ENCODE data around the gene RNF157.
"Not testable (repeated sequence)": the region's sequence is repeated elsewhere in the genome, so short reads cannot be mapped to it uniquely, and the experiment has no call there.

The RNF157 gene

DNA sequence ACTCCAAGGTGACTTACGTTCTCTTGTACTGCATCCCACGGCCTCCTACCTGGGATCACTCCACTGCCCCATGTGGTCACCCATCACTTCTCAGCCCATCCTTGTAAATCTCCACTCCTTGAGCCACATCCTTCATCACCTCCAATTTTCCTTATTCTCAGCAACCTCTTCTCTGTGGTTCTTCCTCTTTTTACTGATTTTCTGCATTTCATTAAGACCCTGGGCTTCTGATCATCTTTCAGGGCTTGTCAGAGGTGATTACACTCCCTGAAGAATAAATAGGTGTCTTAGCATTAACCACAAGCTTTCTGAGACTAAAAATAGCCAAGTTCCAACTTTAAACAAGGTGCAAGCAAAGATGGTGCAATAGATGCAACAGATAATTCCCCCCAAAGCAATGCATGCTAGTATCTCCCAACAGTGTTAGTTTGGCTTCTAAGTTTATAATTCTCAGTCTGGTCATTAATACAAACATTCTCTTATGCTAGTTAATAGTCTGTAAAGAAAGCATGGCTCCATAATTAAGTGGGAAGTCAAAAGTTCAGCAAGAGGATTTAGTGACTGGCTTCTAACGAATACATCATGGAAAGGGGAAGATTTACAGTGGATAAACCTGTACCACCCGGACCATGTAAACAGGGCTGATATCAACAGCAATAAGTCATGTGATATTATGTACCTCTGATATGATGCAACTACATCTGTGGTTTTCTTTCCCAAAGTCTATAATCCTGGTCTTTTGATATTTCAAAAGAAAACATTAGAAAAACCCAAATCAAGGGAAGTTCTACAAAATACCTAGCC is 51.9 kb downstream of the RNF157 start:
- DNase-seq, result no peak

DNA sequence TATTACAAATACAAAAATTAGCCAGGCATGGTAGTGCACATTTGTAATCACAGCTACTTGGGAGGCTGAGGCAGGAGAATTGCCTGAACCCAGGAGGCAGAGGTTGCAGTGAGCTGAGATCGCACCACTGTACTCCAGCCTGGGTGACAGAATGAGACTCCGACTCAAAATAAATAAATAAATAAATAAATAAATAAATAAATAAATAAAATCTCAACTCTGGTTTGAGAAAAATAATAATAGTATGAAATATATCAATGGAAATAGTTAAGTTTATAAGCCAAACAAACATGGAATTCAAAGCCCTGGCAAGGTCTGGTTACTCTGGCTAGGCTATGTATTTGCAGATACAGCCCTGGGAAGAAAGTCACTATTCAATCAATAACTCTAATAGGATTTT is 53.5 kb downstream of the RNF157 start:
- not testable (repeated sequence) for DNase-seq

DNA sequence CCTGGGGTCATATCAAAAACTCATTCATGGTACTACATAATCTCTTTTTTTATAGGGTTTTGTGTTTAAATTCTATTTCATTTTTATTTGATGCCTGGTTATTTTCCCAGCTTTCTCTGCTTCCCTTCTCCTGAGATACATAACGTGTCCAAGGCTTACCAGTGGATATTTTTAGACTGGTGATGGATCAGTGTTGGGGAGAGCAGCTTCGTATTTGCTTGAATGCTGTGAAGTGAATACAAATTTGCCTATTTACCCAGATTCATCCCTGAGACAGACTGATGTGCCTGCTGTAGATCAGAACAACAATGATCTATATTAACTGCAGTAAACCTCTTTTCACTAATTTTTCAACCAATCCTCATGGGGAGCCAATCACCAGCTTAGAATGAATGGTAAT is 56.0 kb downstream of the RNF157 start:
- DNase-seq, result no peak

DNA sequence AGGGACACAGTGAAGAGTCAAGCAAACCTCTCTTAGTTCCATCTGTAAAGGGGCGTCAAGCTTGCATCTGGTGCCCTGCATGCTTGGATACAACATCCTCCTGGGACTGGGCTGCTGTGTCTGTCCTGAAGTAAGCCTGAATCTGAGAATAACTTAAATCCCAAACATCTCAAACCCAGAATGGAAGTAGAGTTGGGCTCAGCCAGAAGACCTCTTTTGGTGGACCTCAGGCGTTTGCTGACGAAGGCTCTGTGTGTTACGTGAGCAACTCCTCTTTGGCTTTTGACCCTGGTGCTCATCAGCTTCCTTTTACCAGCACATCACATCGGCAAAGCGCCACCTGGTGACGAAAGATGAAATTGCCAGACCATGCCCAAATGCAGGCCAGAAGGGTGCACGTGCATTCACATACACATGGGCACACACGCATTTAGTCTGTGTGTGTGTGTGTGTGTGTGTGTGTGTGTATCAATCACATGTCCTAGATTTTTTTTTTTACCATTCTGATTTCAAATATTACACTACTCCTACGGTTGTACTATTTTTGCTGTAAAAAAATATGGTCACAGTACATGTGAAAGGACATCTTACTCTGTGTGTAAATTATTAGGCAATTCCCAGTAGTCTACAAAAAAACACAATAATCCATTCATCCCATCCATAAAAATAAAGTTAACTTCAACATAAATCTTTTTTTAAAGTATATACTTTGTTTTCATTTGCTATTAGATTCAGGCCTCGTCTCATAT is 58.1 kb downstream of the RNF157 start:
- DNase-seq, result peak; percentile 74

DNA sequence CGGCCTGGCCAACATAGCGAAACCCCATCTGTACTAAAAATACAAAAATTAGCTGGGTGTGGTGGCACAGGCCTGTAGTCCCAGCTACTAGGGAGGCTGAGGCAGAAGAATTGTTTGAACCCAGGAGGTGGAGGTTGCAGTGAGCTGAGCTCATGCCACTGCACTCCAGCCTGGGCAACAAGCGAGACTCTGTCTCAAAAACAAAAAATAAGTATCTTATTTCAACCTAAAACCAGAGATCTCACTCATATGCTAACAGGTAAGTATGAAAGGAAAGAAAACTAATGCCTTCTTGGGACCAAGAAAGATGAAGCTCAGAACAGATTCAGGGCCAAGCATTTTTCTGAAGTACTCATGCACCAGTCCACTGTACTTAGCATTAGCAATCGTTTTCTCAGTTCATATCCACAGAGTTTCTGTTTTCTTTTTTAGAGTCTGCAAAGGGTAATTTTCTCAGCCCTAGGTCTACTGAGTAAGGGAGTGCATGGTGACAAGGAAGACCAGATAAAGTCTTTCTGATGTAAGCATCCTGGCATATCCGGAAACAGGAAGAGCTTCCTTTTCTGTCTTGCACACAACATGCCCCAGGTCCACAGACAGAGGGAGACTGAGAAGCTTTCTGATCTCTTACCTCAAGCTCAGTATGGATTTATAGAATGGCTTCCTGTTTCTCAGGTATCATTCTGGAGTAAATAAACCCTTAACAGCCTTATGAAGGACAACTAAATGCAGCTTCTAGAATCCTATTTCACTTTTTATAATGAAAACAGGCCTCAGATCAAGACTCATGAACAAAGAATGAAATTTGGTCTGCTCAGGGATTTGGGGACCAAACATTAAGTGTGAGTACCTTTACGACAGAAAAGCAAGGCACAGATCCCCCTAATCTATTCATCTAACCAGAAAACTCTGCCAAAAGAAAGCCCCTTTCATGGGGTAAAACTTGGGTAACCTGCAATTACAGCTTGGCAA is 60.5 kb downstream of the RNF157 start:
- DNase-seq, result no peak

DNA sequence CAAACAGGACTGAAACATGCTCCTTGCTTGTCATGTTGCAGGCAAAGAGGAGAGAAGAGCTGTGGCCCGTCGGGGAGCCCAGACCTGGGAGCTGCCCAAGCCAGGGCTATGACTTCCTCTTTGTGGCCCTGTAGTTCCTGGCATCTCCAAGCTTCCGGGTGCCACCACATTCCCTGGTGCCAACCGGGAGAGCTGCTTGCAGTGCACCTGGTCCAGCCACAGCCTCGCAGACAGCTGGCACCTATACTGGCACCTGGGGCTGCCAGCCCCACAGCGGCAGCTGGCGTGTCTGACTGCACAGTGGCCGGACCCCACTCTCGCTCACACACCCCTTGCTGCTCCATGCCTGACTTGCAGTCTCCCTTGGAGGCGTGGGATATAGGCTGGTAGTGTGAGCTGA is 62.2 kb downstream of the RNF157 start:
- no peak for DNase-seq

DNA sequence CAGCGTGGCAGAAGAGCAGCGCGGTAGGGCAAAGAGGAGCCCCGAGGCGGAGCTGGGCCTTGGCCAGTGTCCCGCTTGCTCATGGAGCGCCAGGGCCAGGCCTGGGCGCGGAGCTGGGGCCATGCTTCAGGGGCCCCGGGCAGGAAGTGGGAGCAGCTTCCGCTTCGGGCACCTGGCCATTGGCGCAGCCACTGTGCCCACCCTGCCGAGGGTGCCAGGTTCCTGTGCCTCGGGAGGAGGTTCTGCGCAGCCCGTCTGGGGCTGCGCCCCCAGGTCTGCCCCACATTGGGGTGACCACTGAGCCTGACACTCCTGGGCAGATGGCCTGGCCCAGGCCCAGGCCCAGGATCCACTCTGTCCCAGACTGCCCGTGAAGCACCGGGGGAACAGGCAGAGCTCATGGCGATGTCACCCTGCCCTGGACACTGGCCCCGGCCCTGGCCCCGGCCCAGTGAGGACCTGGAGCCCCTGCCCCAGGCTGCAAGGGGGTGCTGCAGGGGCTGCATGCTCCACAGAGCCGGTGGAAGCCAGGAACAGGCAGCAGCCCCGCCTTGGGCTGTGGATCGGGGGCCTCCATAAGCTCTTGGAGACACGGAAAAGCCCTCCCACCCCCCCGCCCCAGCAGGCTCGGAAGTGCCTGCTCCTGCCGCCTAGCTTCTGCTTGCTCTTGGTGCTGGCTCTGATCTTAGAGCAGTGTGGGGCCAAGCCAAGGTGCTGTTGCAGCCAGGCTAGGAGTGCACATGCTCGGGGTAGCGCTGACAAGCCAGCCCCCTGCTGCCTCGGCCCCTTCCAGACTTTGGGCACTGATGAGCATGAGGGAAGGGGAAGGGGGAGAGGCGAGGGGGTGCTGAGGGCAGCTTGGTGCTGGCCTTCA is 63.4 kb downstream of the RNF157 start:
- DNase-seq, result no peak

DNA sequence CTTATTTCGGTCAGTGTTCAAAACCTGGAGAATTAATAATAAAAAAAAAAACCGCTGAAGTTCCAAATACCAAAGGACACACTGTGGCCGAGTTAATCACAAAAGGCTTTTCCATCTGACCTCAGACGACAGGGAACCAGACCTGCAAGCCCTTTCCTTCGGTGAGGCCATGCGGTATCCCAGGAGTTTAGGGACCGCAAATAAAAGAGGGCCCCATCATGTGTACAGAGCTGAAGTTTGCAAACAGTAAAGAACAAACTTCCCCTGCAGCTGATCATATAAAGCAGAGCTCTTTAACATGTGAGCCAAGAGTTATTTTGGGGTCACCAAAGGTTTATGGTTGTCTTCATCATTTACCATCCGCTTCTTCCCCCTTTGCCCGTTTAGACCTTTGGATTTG is 66.3 kb downstream of the RNF157 start:
- DNase-seq, result no peak

DNA sequence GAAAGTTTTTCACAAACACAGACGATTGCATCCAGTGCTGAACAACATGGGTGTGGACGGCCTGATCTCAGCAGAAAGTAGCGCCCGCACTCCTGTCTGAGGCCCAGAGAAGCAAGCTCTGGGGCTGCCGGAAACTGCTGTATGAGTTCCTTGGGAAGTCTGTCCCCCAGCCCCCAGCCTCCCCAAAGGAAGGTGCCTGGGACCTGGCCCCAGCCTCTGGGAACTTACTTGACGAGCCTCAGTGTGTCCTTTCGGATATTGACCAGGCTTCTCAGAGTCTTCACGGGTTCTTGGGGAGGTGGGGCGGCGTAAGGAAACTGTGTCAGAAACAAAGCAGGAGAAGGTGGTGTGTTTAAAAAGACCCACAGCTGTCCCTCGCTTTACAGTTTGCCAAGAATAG is 66.8 kb downstream of the RNF157 start:
- no peak for DNase-seq

DNA sequence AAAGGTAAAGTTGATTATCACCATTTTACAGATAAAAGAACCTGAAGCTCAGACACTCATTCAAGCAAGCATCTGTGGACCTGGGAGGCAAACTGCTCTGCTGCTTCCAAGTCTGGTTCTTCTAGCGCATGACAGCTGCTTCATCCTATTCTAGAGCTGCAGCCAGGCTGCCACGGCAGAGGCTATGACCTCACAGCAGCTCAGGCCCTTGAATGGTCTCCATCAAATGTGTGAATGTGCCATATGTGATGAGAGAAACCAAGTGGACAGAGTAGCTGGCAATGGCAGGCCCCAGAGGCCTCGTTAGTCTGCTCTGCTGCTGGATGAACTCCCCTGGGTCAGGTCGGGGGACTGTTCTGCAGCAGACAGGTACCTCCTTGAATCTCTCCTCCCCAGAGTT is 68.6 kb downstream of the RNF157 start:
- no peak for DNase-seq

DNA sequence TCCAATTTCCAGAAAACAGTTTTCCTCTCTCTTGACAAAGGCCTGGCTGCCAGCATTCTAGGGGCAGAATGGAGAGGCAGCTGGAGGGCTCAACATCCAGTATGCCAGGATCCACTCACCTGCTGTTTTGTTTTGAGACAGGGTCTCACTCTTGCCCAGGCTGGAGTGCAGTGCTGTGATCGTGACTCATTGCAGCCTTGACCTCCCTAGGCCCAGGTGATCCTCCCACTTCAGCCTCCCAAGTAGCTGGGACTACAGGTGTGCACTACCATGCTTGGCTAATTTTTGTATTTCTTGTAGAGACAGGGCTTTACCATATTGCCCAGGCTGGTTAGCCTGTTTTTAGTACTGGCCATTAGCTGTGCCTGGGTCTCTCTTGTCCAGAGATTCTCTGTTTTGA is 70.2 kb downstream of the RNF157 start:
- DNase-seq, result no peak

DNA sequence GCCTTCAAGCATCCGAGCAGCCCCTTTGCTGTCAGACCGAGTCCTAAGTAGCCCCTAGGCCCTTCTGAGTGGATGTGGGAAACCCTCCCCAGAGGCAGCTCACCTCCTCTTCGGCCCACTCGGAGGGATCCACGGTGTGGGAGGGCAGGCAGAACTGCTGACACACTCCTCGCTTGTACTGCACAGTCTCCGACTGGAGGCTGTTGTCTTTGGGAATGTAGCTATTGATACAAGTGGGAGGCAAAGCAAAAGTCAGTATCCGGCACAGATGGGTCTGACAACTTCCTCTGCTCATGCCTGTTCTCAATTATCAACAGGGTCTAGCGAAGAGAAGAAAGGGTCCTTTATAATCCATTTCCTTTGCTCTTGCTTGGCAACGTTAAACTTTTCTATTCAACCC is 73.4 kb downstream of the RNF157 start:
- no peak for DNase-seq

DNA sequence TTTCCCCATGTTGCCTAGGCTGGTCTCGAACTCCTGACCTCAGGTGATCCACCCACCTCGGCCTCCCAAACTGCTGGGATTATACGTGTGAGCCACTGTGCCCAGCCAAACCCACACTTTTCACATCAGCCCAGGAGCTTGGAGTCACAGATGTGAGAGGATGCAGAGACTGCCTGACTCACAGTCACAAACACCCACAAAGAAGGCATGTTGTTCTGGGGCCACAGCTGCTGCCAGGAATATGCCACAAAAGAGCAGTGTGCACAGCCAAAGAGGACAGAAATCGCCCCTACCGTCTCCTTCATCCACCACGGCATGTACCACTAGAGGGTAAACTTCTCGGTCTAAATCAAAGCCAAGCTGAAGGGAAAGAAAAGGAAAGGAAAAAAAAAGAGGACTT is 74.1 kb downstream of the RNF157 start:
- no peak for DNase-seq

DNA sequence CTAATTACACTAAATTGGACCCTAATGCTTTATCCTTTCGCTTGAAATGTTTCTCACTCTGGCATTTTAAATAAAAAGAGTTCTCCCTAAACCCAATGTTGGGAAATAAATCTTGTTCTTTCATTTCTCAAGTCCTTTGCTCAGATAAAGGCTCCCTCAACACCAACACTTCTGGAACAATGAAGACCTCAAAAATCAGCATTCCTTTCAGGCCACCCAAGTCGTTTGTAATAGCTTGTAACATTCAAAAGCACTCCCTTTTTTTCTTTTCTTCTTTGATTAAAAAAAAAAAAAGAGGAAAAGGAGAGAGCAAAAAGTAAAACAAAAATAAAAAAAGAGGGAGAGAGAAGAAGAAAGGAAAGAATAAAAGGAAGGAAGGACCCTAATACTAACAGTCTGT is 76.0 kb downstream of the RNF157 start:
- DNase-seq, result no peak

DNA sequence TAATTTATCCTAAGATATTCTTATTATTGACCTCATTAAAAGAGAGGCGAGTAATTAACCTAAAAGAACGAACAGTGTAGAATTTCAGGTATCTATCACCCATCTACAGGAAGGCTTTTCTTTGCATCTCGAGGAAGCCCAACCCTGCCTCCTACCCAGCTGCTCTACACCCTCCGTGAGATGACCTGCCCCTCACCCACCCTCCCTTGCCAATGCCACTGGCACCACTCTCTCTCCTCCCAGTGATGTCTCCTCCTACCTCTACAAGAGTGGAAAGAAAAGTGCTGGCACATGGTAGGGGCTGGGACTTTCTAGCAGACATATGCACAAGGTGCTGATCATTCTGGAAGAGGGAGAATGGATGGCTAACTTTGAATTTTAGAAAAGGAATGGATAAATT is 76.4 kb downstream of the RNF157 start:
- DNase-seq, result no peak

DNA sequence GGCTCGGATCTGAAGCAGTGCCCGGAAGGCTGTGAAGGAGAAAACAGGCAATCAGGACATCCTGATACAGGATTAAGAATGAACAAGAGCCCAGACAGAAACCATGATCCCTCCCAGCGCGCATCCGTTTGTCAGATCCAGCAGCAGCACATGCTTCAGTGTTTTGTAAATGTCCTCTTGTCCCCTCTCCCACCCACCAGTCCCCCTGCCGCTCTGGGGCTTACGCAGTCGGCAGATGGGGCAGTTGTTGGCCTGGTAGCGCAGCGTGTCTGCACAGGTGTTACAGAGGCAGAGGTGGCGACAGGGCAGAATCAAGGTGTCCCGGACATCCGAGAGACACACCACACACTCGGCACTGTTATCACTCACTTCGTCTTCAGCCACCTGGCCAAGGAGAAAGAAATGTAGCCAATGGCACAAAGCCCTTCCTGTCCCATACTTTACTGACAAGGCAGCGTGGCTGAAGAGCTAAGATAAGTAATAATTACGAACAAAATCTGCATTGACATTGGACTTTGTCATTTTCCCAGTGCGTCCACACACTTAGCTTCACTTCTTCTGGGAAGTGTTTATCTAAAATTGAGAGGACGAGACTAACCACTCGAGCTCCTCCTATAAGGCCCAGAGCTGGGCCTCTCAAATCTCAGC is 78.5 kb downstream of the RNF157 start:
- no peak for DNase-seq

DNA sequence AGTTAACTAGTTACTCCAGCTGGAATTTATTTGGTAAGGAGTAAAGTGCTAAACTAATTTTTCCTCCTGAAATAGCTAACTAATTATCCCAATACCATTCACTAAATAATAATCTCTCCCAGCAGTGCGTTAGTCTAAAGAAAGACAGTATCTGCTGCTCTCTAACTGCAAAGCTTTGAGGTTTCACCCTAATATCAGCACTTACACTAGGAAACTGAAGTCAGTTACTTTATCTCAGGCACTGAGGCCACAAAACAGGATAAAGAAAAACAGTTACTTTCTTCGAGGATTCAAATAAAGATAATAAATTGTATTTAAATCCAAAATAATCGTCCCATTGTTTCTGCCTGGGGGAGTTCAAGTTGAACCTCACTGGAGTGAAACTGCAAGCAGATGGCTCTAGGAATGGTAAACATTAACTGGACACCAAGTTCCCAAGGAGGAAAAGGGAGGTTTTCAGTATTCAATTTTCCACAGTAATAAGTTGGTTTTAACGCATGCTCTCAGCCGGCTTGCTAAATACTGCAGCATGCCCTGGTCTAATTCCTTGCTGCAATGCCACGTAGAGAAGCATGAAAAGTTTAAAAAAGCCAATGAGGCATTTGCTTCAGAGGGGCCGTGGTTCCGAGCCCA is 79.3 kb downstream of the RNF157 start:
- no peak for DNase-seq

DNA sequence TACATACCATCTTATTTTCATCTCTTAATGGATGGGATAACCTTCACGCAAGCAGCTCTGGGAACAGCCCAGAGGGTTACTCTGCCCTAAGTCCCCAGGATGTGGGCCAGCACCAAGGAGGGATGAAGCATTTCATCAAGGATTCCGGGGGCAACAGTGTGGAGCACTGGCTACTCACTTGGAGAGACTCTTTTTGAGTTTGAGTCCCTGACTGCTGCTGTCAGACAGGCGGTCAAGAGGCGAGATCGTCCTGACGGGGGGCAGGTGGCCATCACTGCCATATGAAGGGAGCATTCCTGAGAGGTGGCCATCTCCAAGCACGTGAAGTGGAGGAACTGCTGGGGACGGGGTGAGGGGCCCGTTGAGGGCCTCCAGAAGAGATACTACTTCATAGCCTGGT is 81.1 kb downstream of the RNF157 start:
- DNase-seq, result no peak

DNA sequence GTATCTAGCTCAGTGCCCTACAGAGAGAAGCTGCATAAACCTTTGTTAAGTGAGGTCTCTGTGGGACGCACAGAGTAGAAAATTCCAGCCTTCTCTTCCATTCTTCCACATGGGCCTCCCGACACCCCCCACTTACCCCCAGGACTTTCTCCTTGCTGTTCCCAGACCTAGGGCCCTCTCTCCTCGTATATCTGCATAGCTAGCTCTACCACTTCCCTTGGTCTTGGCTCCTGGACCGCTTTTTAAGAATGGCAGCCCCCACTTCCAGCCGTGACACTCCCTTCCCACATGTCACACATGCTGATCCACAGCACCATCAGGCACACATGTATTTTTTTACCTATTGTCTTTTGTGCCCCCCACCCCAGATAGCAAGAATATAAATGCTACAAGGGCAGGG is 82.5 kb downstream of the RNF157 start:
- DNase-seq, result no peak

DNA sequence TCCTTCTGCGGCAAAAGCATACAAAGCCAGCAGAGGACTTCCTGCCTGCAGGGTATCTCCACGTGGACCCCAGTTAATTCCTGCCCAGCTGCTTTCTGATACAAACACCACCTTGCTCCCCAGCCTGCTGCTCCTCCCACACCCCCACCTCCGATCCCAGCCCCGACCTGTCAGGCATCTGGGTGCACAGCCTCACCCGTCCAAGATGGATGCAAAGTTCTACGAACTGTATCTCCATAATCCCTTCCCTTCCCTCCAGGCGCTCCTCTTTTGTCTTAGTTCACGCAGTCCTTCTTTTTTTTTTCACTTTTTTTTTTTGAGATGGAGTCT is 83.7 kb downstream of the RNF157 start:
- no peak for DNase-seq

DNA sequence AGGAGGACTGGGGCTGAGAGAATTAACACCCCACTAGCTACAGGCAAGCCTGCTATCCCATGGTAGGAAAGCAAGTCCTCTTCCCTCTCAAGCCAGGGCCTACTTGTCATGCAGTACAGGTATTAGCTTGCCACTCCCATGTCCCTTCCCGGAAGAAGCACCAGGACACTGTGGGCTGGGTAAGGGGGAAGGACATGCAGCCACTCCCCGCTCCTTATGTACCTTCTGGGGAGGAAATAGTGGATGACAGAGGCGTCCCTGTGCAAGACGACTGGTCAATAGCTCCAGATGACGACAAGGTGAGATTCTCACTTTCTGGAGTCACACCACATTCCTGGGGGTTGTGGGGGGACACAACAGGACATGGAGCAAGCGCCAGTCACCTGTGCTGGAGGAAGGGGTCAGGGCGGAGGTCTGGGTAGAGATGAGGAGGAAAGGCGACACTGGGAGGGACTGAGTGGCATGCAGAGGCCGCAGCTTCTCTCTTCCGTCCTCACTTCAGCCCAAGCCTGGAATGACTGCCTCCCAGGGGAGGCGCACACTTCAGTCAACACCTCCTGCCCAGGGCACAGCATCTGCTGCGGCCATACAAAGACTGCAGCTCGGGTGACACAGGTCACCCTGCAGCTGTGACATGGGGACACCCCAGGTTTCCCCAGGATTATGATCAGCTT is 84.2 kb downstream of the RNF157 start:
- DNase-seq, result no peak

Data from NCI-H2029 (cell line).